Measurements from ENCODE around the gene CASZ1. TPM values are rescaled to one million over a fixed set of nuclear protein-coding genes. Genes with fewer than 3 reads are reported as not detected.

The CASZ1 gene
- polyA plus RNA-seq, 1 donor, result 16.2 TPM

DNA sequence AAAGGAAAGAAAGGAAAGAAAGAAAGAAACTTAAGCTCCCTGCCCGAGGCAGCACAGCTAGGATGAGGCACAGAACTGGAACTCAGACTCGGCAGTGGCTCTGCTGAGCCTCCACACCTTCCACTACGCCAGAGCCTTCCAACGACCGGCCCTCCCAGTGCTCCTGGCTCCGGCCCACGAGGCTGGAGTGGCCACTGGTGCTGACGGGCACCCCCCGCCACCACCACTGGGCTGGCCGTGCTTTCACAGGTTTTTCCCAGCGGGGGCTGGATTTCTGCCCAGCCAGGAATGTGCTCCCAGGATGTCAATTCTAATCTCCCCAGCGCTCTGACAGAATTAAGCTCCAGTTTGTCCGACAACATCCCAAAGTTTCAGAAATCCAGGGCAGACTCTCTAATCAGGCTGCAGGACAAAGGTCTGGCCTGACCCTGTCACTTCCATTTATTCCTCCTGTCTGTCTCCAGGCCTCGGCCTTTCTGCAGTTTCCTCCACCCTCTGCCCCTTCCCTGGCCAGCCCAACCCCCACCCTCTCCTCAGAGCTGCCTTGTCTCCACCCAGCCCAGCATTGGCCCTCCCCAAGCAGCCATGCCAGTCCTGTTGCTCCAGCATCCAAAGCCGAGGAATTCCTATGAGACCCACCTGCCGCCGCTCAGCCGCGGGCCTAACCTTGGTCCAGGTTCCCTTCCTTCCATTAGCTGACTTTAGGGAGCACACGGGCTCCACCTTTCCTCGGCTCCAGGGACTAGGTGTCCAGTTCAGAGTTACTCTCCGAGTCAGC lies 81.9 kb downstream of the CASZ1 start:
- no peaks in the 10 kb centered on the region for H3K9me3 ChIP-seq (ENCODE audit: control insufficient read depth, low read depth, low read length)
- H3K27ac ChIP-seq (ENCODE audit: low read length), result no peak overlapping the region
- H3K36me3 ChIP-seq (ENCODE audit: control insufficient read depth, insufficient read depth, low read length), result no peaks in the 10 kb centered on the region
- DNase-seq, result no peak
- H3K4me1 ChIP-seq (ENCODE audit: control insufficient read depth, insufficient read depth, low read length), result peaks cover 22% of the 10 kb centered on the region
- 71% methylated on average over 1 of the region's 22 CpGs for WGBS (ENCODE audit: insufficient coverage, low lambda C conversion rate)
- no peak overlapping the region for H3K4me3 ChIP-seq (ENCODE audit: low read length)
- no peaks in the 10 kb centered on the region for H3K27me3 ChIP-seq (ENCODE audit: control insufficient read depth, insufficient read depth, low read length)

DNA sequence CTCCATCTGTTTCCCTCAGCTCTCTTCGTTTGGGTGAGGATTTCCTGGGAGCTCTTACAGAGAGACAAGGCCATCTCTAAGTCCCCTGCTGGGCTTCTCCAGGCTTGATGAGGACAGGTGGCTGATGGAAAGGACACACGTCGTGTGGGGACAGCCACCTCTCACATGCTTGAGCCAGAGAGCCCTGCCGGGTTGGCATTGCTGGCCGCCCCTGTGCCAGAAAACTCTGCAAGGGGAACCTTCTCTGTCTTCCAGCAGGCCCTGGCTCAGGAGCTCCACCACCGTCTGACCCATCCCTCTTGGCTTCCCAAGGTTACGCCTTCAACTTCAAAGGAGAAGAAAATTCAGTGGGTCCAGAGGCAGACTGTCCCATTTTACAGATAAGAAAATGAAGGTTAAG lies 82.8 kb downstream of the CASZ1 start:
- no peaks in the 10 kb centered on the region for H3K36me3 ChIP-seq (ENCODE audit: control insufficient read depth, insufficient read depth, low read length)
- peaks cover 3% of the 10 kb centered on the region for H3K9me3 ChIP-seq (ENCODE audit: control insufficient read depth, low read depth, low read length)
- H3K27me3 ChIP-seq (ENCODE audit: control insufficient read depth, insufficient read depth, low read length), result no peaks in the 10 kb centered on the region
- WGBS (ENCODE audit: insufficient coverage, low lambda C conversion rate), result no CpG with 5 or more reads among the region's 7 CpGs
- H3K27ac ChIP-seq (ENCODE audit: low read length), result no peak overlapping the region
- H3K4me3 ChIP-seq (ENCODE audit: low read length), result no peak overlapping the region
- H3K4me1 ChIP-seq (ENCODE audit: control insufficient read depth, insufficient read depth, low read length), result peaks cover 22% of the 10 kb centered on the region
- DNase-seq, result no peak

DNA sequence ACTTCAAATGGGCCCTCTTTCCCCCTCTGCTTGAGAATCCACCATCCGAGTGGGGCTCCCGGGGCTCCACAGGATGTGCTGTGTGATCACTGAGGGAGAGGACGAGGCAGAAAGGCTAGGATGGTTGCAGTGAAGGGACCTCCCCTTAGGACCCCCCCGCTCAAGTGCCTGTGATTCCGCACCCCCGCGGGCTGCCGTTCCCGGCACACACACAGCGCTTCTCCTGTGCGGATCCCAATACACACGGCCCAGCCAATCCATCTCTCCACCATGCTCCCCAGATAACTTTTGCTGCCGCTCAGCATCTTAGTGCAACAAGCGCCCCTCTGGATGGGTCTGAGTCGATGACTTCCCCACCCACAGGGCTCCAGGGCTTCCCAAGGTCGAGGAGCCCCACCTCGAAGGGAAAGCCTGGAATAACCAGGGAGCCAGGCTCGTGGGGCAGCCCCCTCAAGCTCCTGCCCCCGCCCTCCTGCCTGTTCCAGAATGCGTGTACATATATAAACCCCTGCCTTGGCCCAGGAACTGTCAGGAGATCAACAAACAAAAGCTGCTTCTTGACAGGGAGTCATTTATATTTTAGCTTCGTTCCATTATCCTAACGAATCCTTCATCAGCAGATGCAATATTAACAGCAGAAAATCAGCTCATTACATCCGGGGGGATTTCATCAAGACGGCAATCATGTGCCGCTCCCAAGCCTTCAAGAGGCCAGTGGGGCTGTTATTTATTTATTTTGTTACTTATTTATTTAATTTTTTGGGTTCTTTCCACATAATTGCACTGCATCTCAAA lies 83.7 kb downstream of the CASZ1 start:
- Histone ChIP-seq H3K36me3 (ENCODE audit: control insufficient read depth, insufficient read depth, low read length) (no peaks in the 10 kb centered on the region), H3K4me1 (ENCODE audit: control insufficient read depth, insufficient read depth, low read length) (peaks cover 18% of the 10 kb centered on the region), H3K9me3 (ENCODE audit: control insufficient read depth, low read depth, low read length) (peaks cover 3% of the 10 kb centered on the region), H3K27me3 (ENCODE audit: control insufficient read depth, insufficient read depth, low read length) (no peaks in the 10 kb centered on the region), H3K27ac (ENCODE audit: low read length) (no peak overlapping the region), H3K4me3 (ENCODE audit: low read length) (no peak overlapping the region)
- WGBS (ENCODE audit: insufficient coverage, low lambda C conversion rate), result 93% methylated on average over 3 of the region's 25 CpGs
- DNase-seq, result no peak

DNA sequence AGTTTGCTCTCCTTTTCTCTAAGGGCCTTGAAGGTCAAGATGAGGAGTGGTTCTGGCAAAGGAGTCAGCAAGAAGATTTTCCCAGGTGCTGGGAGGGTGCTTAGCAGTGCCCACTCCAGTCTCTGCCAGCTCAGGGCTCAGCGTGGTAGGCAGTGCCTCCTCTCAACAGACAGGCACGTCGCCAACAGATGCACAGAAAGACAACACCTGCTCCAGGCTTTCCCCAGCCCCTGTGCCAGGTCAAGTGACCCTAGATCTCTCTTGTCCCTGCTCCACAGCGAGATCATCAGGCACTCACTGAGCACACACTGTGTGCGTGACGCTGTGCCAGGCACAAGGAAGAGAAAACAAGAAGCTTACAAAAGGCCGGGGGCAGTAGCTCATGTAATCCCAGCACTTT lies 86.0 kb downstream of the CASZ1 start:
- WGBS (ENCODE audit: insufficient coverage, low lambda C conversion rate), result no CpG with 5 or more reads among the region's 7 CpGs
- no peaks in the 10 kb centered on the region for H3K27me3 ChIP-seq (ENCODE audit: control insufficient read depth, insufficient read depth, low read length)
- no peak overlapping the region for H3K27ac ChIP-seq (ENCODE audit: low read length)
- no peak overlapping the region for H3K4me3 ChIP-seq (ENCODE audit: low read length)
- no peak for DNase-seq
- peaks cover 3% of the 10 kb centered on the region for H3K9me3 ChIP-seq (ENCODE audit: control insufficient read depth, low read depth, low read length)
- H3K4me1 ChIP-seq (ENCODE audit: control insufficient read depth, insufficient read depth, low read length), result peaks cover 7% of the 10 kb centered on the region
- no peaks in the 10 kb centered on the region for H3K36me3 ChIP-seq (ENCODE audit: control insufficient read depth, insufficient read depth, low read length)

DNA sequence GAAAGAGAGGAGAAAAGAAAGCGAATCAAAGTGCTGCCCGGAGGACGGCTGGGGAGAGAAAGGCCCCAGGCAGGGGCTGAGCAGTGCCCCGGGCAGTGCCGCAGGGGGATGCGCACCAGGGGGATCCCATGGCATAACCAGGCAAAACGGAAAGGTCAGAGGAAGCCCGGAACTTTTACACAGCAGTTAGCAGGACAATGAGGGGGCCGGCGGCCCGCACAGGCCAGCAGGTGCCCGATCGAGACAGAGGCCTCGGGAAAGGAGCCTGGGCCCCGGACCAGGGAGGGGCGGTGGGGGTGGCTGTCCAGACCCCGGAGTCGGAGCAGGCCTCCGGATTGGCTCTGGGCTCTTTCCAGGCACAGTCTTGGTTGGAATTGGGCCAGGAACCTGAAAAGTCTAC lies 86.8 kb downstream of the CASZ1 start:
- peaks cover 3% of the 10 kb centered on the region for H3K4me1 ChIP-seq (ENCODE audit: control insufficient read depth, insufficient read depth, low read length)
- peaks cover 3% of the 10 kb centered on the region for H3K9me3 ChIP-seq (ENCODE audit: control insufficient read depth, low read depth, low read length)
- no peaks in the 10 kb centered on the region for H3K36me3 ChIP-seq (ENCODE audit: control insufficient read depth, insufficient read depth, low read length)
- DNase-seq, result no peak
- no peak overlapping the region for H3K4me3 ChIP-seq (ENCODE audit: low read length)
- 100% methylated on average over 1 of the region's 19 CpGs for WGBS (ENCODE audit: insufficient coverage, low lambda C conversion rate)
- H3K27ac ChIP-seq (ENCODE audit: low read length), result no peak overlapping the region
- peaks cover 2% of the 10 kb centered on the region for H3K27me3 ChIP-seq (ENCODE audit: control insufficient read depth, insufficient read depth, low read length)

DNA sequence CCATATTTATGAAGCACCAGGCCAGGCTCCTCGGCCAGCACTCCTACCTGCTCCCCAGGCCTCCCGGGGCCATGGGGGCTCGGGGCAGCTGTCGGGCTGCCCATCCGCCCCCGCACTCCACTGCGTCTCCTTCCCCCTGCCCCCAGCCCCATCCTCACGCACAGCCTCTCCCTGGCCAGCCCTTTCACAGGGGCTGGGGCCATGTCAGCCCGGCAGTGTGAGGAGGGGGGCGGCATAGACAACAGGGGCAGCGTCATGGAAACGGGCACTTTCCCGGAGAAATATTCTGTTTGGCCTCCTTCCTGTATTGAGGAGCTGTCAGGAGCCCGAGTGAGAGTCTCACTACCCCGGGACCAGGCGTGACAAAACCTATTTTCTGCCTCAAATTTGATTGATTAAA lies 87.3 kb downstream of the CASZ1 start:
- peaks cover 5% of the 10 kb centered on the region for H3K9me3 ChIP-seq (ENCODE audit: control insufficient read depth, low read depth, low read length)
- DNase-seq, result no peak
- peaks cover 7% of the 10 kb centered on the region for H3K27me3 ChIP-seq (ENCODE audit: control insufficient read depth, insufficient read depth, low read length)
- no peak overlapping the region for H3K27ac ChIP-seq (ENCODE audit: low read length)
- no peaks in the 10 kb centered on the region for H3K36me3 ChIP-seq (ENCODE audit: control insufficient read depth, insufficient read depth, low read length)
- peaks cover under 1% of the 10 kb centered on the region for H3K4me1 ChIP-seq (ENCODE audit: control insufficient read depth, insufficient read depth, low read length)
- 77% methylated on average over 4 of the region's 16 CpGs for WGBS (ENCODE audit: insufficient coverage, low lambda C conversion rate)
- H3K4me3 ChIP-seq (ENCODE audit: low read length), result no peak overlapping the region

DNA sequence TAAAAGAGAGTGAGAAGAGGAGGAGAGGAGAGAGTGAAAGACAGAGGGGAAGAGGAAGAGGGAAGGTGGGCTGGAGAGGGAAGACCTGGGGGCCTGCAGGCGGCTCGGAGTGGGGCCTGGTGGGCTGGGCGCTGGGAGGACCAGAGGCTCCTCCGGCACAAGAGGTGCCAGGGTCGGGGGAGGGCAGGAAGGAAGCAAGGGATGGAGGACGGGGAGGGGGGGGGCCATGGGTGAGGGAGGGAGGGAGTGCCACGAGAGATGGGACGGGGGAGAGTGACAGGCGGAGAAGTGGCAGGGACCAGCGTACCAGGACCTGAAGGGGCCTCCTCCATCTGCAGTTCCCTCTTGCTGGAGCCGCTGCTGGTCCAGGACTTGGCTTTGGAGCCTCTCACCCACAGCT lies 87.7 kb downstream of the CASZ1 start:
- no peak overlapping the region for H3K27ac ChIP-seq (ENCODE audit: low read length)
- WGBS (ENCODE audit: insufficient coverage, low lambda C conversion rate), result no CpG with 5 or more reads among the region's 11 CpGs
- DNase-seq, result no peak
- no peaks in the 10 kb centered on the region for H3K4me1 ChIP-seq (ENCODE audit: control insufficient read depth, insufficient read depth, low read length)
- H3K36me3 ChIP-seq (ENCODE audit: control insufficient read depth, insufficient read depth, low read length), result peaks cover 3% of the 10 kb centered on the region
- H3K4me3 ChIP-seq (ENCODE audit: low read length), result no peak overlapping the region
- peaks cover 6% of the 10 kb centered on the region for H3K9me3 ChIP-seq (ENCODE audit: control insufficient read depth, low read depth, low read length)
- H3K27me3 ChIP-seq (ENCODE audit: control insufficient read depth, insufficient read depth, low read length), result peaks cover 11% of the 10 kb centered on the region

DNA sequence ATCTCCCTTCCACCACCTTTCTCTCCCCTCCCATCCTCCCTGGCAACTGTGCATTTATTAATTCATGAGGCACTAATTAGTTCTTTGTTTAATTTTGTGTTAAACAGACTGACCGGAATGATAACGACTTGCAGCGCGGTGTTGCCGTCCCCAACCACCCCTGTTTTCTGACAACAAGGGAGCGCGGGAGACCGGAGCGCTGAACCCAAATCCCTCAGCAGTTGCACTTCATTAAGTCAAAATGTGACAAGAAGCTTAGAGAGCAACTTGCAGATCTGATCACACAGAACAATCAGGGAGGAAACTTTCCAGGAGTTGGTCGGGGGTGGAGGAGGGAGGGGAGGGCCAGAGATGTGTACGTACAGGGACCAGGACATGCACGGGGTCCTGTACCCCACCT lies 89.2 kb downstream of the CASZ1 start:
- peaks cover 13% of the 10 kb centered on the region for H3K27me3 ChIP-seq (ENCODE audit: control insufficient read depth, insufficient read depth, low read length)
- H3K9me3 ChIP-seq (ENCODE audit: control insufficient read depth, low read depth, low read length), result peaks cover 6% of the 10 kb centered on the region
- no peaks in the 10 kb centered on the region for H3K4me1 ChIP-seq (ENCODE audit: control insufficient read depth, insufficient read depth, low read length)
- no peak for DNase-seq
- WGBS (ENCODE audit: insufficient coverage, low lambda C conversion rate), result no CpG with 5 or more reads among the region's 12 CpGs
- no peak overlapping the region for H3K27ac ChIP-seq (ENCODE audit: low read length)
- no peak overlapping the region for H3K4me3 ChIP-seq (ENCODE audit: low read length)
- H3K36me3 ChIP-seq (ENCODE audit: control insufficient read depth, insufficient read depth, low read length), result peaks cover 3% of the 10 kb centered on the region

DNA sequence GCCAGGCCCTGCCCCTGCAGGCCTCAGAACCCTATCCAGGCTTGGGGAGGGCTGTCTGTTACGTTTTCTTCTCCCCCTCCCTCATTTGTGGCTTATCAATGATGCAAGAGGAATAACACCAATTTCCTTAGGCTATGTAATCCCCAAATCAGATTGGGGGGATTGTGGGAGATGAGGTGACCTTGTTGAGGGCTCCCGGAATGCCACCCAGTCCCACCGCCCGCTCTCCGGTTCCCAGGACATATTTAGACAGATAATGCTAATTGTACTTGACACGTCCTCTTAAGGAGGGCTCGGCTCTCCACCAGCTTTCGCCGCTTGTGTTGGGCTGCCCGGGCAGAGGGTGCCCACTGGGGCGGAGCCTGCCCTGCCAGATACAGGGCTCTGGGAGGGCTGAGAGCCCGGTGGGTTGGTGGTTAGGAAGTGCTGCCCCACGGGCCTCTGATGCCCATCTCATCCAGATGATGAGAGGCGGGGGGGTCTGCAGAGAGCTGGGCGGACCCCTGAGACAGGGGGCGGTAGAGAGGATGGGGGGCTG lies 90.0 kb downstream of the CASZ1 start:
- Histone ChIP-seq H3K27me3 (ENCODE audit: control insufficient read depth, insufficient read depth, low read length) (peaks cover 13% of the 10 kb centered on the region), H3K4me3 (ENCODE audit: low read length) (no peak overlapping the region), H3K36me3 (ENCODE audit: control insufficient read depth, insufficient read depth, low read length) (peaks cover 3% of the 10 kb centered on the region), H3K27ac (ENCODE audit: low read length) (no peak overlapping the region), H3K4me1 (ENCODE audit: control insufficient read depth, insufficient read depth, low read length) (no peaks in the 10 kb centered on the region), H3K9me3 (ENCODE audit: control insufficient read depth, low read depth, low read length) (peaks cover 6% of the 10 kb centered on the region)
- no peak for DNase-seq
- WGBS (ENCODE audit: insufficient coverage, low lambda C conversion rate), result no CpG with 5 or more reads among the region's 16 CpGs

DNA sequence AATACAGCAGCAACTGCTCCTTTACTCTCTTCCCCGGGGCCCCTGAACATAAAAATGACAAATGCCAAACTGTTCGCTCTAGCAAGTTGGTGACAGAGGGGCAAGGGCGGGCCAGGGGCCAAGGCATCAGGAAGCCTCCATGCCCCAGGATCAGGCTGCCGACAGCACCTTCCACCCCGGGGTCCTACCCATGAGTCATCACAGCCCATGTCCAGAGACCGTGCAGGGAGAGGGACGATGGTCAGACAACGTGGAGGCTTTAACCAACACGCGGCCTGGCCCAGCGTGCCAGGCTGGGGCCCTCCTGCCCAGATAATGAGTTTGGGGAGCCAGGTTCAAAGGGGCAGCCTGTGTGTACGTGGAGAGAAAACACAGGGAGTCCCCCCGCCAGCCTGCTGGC lies 90.5 kb downstream of the CASZ1 start:
- Histone ChIP-seq H3K4me3 (ENCODE audit: low read length) (no peak overlapping the region), H3K27me3 (ENCODE audit: control insufficient read depth, insufficient read depth, low read length) (peaks cover 13% of the 10 kb centered on the region), H3K4me1 (ENCODE audit: control insufficient read depth, insufficient read depth, low read length) (no peaks in the 10 kb centered on the region), H3K9me3 (ENCODE audit: control insufficient read depth, low read depth, low read length) (peaks cover 6% of the 10 kb centered on the region), H3K27ac (ENCODE audit: low read length) (no peak overlapping the region), H3K36me3 (ENCODE audit: control insufficient read depth, insufficient read depth, low read length) (peaks cover 3% of the 10 kb centered on the region)
- no CpG with 5 or more reads among the region's 13 CpGs for WGBS (ENCODE audit: insufficient coverage, low lambda C conversion rate)
- DNase-seq, result no peak

Data from large intestine (tissue), 3 donors.